GM19035 (cell line): Measurements from ENCODE around the gene ZNF511.

ENCODE experiments used
- ATAC-seq: cut with Tn5 transposase; IDR thresholded peaks from one replicate; pipeline ENCODE4 v1.9.1; 2021; ENCODE audit not compliant: unreplicated experiment

The ZNF511 gene

GRCh38 chr10:133274751-133275683 lies 33.7 kb upstream of the ZNF511 start:
- ATAC-seq = peak; percentile 51

DNA sequence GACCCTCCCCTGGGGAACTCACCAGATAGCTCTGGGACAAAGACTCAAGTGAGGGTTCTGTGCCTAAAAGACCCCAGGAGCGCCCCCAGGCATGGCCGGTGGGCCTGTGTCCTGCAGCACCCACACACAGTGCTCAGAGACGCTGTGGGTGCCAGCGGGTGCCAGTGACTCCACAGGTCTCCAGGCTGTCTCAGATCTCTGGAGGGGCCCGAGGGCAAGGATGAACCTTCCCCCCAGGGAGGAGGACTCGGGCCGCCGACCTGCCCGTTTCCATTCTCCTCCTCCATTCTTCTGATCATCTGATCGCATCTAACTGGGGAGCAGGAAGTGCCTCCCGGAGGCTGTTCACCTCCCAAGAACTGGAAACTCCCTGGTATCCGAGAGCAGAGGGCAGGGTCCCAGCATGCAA lies 33.0 kb upstream of the ZNF511 start:
- ATAC-seq = peak; percentile 33

GRCh38 chr10:133276100-133276434 lies 32.6 kb upstream of the ZNF511 start:
- ATAC-seq = peak; percentile 0

GRCh38 chr10:133276435-133277201 lies 32.1 kb upstream of the ZNF511 start, which contains the start of gene ADAM8:
Gene ADAM8 (minus strand): TSS chr10:133276868. CDS start chr10:133276817, 51 bp downstream.
- peak; percentile 40 for ATAC-seq

GRCh38 chr10:133277277-133277992 lies 31.3 kb upstream of the ZNF511 start:
- ATAC-seq = no peak

GRCh38 chr10:133277993-133278576 lies 30.6 kb upstream of the ZNF511 start:
- no peak for ATAC-seq

GRCh38 chr10:133278577-133279265 lies 30.0 kb upstream of the ZNF511 start:
- ATAC-seq = peak; percentile 46

GRCh38 chr10:133279326-133280226 lies 29.1 kb upstream of the ZNF511 start:
- no peak for ATAC-seq

GRCh38 chr10:133280391-133281059 lies 28.2 kb upstream of the ZNF511 start:
- ATAC-seq = no peak

DNA sequence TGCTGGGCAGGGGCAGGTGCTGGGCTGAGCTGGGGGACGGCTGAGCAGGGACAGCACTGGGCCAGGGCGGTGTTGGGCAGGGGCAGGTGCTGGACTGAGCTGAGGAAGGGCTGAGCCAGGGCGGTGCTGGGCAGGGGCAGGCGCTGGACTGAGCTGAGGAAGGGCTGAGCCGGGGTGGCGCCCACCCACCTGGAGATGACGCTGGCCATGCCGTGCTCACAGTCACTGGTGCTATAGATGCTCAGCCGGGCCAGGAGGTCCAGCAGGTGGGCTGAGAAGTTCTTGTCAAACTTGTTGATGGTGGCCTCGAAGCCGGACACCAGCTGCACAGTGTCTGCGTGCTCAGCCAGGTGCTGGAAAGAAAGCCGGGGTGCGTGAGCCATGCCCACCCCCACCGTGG lies 27.6 kb upstream of the ZNF511 start:
- ATAC-seq = no peak

GRCh38 chr10:133281628-133282372 lies 26.9 kb upstream of the ZNF511 start:
- ATAC-seq = no peak

GRCh38 chr10:133282846-133283390 lies 25.8 kb upstream of the ZNF511 start:
- no peak for ATAC-seq

GRCh38 chr10:133283931-133284330 lies 24.8 kb upstream of the ZNF511 start:
- no peak for ATAC-seq

DNA sequence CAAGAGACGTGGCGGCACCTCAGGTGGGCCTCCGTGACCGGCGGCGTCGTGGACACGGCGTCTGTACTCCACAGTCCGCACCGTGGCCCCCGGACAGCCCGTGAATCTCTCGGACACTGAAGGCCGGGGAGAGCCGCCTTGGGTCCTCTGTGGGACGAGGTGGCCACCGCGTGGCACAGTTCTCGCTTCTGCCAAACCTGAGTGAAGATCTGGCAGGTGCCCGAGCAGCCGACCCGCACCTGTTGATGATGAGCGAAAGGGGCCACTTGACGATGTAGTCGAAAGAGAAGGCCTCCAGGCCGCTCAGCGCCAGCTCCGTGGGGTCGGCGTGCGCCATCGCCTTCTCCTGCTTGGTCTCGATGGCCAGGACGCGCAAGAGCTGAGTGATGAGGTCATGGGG lies 23.5 kb upstream of the ZNF511 start:
- ATAC-seq = no peak

GRCh38 chr10:133286366-133286765 lies 22.3 kb upstream of the ZNF511 start:
- no peak for ATAC-seq

GRCh38 chr10:133287832-133288500 lies 20.7 kb upstream of the ZNF511 start:
- no peak for ATAC-seq

- ATAC-seq = no peak
Measured at GRCh38 chr10:133289761-133290160, 19.0 kb upstream of the ZNF511 start.
